Measurements from ENCODE around the gene RALY. TPM values are rescaled to one million over a fixed set of nuclear protein-coding genes. Genes with fewer than 3 reads are reported as not detected.

The RALY gene
- total and polyA plus RNA-seq, 10 of the 15 experiments (the other 5 are each of a cell fraction or from before 2014, with no cell fraction given): 1.2 to 246 (median 137) TPM

- no peak overlapping the region for H3K27ac ChIP-seq (ENCODE audit: control insufficient read depth, insufficient read depth)
- ChIA-PET SMC1A (ENCODE audit: uncharacterized antibody, unreplicated experiment) (interaction anchor here (0.8 to 3.0 kb wide), 4 partner anchors 12 to 282 kb away, joined by 3 to 12 read pairs (median 7); partner anchors contain the start of gene EIF2S2), POLR2A (interaction anchor here (1.3 kb wide), 1 partner anchor 12 kb away, joined by 3 read pairs; the partner anchor contains the start of gene EIF2S2), CTCF (interaction anchor here (1.1 to 1.6 kb wide), 6 partner anchors 9 to 263 kb away, joined by 3 to 7 read pairs (median 4); partner anchors contain the start of gene EIF2S2), RAD21 (ENCODE audit: unreplicated experiment) (interaction anchor here (1.2 kb wide), 1 partner anchor 261 kb away, joined by 5 read pairs; no protein-coding TSS in a partner anchor)
- TF ChIP-seq ZBTB33 (IDR thresholded peaks at IDR 0.05): no peak
- no peak for TF ChIP-seq NFYB (IDR thresholded peaks at IDR 0.05; ENCODE audit: insufficient read depth, low read depth, low read length)
- 0 out of 2 replicates have a peak, but pooled peaks have one; percentile 38 for TF ChIP-seq DPF2 (IDR thresholded peaks at IDR 0.05)
- no peak for TF ChIP-seq PAX8 (IDR thresholded peaks at IDR 0.05)
- no peak for TF ChIP-seq ASH2L (IDR thresholded peaks at IDR 0.05; ENCODE audit: borderline replicate concordance, low read depth)
- no peak for TF ChIP-seq NBN (IDR thresholded peaks at IDR 0.05)
- no peak for TF ChIP-seq LARP7 (IDR thresholded peaks at IDR 0.05)
- no peak for TF ChIP-seq YY1 (IDR thresholded peaks at IDR 0.05; ENCODE audit: low read depth, low read length)
- TF ChIP-seq KLF5 (IDR thresholded peaks at IDR 0.05; ENCODE audit: partially characterized antibody): no peak
- no peak for TF ChIP-seq EZH2 (IDR thresholded peaks at IDR 0.05; ENCODE audit: borderline replicate concordance, control insufficient read depth, low read depth, low read length)
- TF ChIP-seq TCF7 (IDR thresholded peaks at IDR 0.05; ENCODE audit: borderline replicate concordance): 0 out of 2 replicates have a peak, but pooled peaks have one; percentile 9
- no peak for TF ChIP-seq HDAC2 (IDR thresholded peaks at IDR 0.05)
- TF ChIP-seq IKZF1 (conservative IDR thresholded peaks at IDR 0.05): peak; percentile 56
- TF ChIP-seq EP300 (IDR thresholded peaks at IDR 0.05; ENCODE audit: borderline replicate concordance in 1 of 2, control insufficient read depth in 1 of 2, low read depth in 2 of 2, low read length in 2 of 2): 0 out of 4 replicates have a peak, but pooled peaks of 1 of the 2 experiments have one; percentile 12
- TF ChIP-seq SPI1 (IDR thresholded peaks at IDR 0.05; ENCODE audit: borderline replicate concordance, insufficient read depth, low read depth, low read length): peak; percentile 98
- peak; percentile 77 for TF ChIP-seq IRF4 (IDR thresholded peaks at IDR 0.05; ENCODE audit: low read depth, low read length)
- TF ChIP-seq IKZF2 (IDR thresholded peaks at IDR 0.05): peak; percentile 53 to 60; a peak in 2 of 4 replicates
- no peak for TF ChIP-seq CBX3 (IDR thresholded peaks at IDR 0.05; ENCODE audit: borderline replicate concordance, low read depth)
- H4K20me1 ChIP-seq (ENCODE audit: control insufficient read depth, insufficient read depth): no peaks in the 10 kb centered on the region
- BruUV-seq (replicated peaks): no TSS peak
- FAIRE-seq (peak; percentile 97), ATAC-seq (peak; percentile 98), DNase-seq (ENCODE audit: low read depth, low spot score) (no peak)
- H3K9ac ChIP-seq (ENCODE audit: control insufficient read depth, insufficient read depth, low read length): no peak overlapping the region
- peaks cover 4% of the 10 kb centered on the region; the same call in 1 of the 2 replicates for H3K4me1 ChIP-seq (ENCODE audit: control insufficient read depth, insufficient read depth, low read length)
- H3K4me3 ChIP-seq: no peak overlapping the region
- 57% methylated on average over 2 of the region's 2 CpGs for WGBS (ENCODE audit: insufficient coverage, insufficient replicate concordance, low lambda C conversion rate, missing lambda C conversion rate)
- H3K79me2 ChIP-seq (ENCODE audit: control insufficient read depth, insufficient read depth, low read length): no peaks in the 10 kb centered on the region
- H3K27me3 ChIP-seq (replicated peaks in 1 of 2; ENCODE audit: control insufficient read depth in 2 of 2, insufficient read depth in 2 of 2, low read length in 1 of 2): peaks cover 0 to 2% of the 10 kb centered on the region in 2 experiments; a peak in 2 of 4 replicates
- 0 out of 2 replicates have a peak overlapping the region, but pooled peaks have one; percentile 47 for H3K4me2 ChIP-seq (ENCODE audit: control insufficient read depth, insufficient read depth)
- intact Hi-C loops (cut with micrococcal nuclease; ENCODE audit: unreplicated experiment) (loop anchor here (5.0 to 10.0 kb wide), 3 partner anchors 207 to 460 kb away; partner anchors contain the start of genes ACTL10 and C20orf144), in situ Hi-C loops (cut with MboI) (loop anchor here (10.0 kb wide), 1 partner anchor 260 kb away; no protein-coding TSS in a partner anchor)
- H3K36me3 ChIP-seq (ENCODE audit: control insufficient read depth in 2 of 2, insufficient read depth in 2 of 2, low read length in 1 of 2): no peaks in the 10 kb centered on the region
- no peaks in the 10 kb centered on the region for H3K9me3 ChIP-seq (replicated peaks; ENCODE audit: control insufficient read depth, insufficient read depth, low read length)
- no peak overlapping the region for H2AFZ ChIP-seq (ENCODE audit: control insufficient read depth, low read depth, low read length)
These were observed 130.9 kb downstream of the RALY start for GRCh38 chr20:34124469-34125249.

All from GM12878 (cell line).